Stimulated activated CD8-positive, alpha-beta memory T cell treated with anti-CD3 and anti-CD28 coated beads, Interleukin-7, amount 100 ng/mL, for 1 hour (primary cell): Measurements from ENCODE around the gene CEP85.

Source experiments
- DNase-seq, 2 donors: peaks; one replicate each; pipeline ENCODE4 v3.0.0-alpha.2; 2020; ENCODE audit warnings: low read depth in 2 of 2

Gene CEP85

GRCh38 chr1:26315874-26316850 lies 82.2 kb downstream of the CEP85 start:
- no peak for DNase-seq

GRCh38 chr1:26317146-26317545 lies 83.1 kb downstream of the CEP85 start:
- DNase-seq = no peak

- peak in 1 of 2 donors; percentile 28 for DNase-seq
These were observed 83.8 kb downstream of the CEP85 start, which contains the start of gene CD52 for GRCh38 chr1:26317612-26318337. TSS of gene CD52 (plus strand) at chr1:26317958. CDS start at chr1:26318018, 60 bp downstream.

DNA sequence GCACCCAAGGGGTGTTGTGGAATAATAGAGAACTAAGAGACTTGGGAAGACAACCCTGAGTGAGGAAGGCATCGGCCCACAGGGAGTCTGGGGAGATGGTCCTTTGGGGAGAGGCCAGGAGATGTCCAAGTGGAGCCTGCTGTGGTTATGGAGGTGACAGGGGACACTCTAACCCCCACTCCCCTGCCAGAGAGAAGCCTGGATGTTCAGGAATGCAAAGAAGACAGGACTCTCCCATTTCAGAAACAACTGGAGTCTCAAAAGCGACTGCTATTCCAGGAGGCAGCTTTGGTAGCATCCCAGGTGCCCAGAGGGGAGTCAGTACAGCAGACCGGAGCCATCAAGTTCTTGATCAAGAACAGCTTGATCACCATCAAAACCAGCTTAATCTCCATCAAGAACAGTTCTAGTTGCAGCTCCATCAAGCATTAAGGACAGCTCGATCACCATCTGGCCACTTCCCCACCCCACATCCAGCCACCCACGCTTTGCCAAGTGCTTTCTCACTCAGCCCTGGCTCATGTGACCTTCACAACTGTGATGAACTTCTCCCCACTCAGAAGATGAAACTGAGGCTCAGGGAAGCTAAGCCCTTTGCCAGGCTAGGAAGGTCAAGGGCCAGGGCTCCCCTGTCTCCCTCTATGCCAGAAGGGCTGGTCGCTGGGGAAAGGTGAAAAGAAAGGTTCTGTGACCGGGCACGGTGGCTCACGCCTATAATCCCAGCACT lies 84.5 kb downstream of the CEP85 start:
- DNase-seq = no peak

DNA sequence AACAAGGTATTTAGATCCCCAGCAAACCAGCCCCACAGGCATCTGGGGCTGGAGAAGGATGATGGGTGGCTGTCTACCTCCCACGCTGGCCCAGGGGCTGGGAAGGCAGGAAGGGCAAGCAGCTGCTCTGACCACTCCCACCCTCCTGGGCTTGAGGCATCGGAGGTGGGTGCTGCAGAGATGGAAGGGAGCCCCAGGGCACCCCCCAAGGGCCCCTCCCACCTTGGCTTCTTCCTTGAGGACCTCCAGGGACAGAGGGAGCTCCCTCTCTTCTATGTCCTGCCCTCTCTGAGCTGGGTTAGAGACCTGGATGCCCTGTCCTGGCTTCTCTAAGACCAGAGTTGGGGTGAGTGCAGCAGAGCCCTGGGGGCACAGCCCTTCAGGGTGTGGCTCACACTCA lies 86.9 kb downstream of the CEP85 start:
- no peak for DNase-seq

DNA sequence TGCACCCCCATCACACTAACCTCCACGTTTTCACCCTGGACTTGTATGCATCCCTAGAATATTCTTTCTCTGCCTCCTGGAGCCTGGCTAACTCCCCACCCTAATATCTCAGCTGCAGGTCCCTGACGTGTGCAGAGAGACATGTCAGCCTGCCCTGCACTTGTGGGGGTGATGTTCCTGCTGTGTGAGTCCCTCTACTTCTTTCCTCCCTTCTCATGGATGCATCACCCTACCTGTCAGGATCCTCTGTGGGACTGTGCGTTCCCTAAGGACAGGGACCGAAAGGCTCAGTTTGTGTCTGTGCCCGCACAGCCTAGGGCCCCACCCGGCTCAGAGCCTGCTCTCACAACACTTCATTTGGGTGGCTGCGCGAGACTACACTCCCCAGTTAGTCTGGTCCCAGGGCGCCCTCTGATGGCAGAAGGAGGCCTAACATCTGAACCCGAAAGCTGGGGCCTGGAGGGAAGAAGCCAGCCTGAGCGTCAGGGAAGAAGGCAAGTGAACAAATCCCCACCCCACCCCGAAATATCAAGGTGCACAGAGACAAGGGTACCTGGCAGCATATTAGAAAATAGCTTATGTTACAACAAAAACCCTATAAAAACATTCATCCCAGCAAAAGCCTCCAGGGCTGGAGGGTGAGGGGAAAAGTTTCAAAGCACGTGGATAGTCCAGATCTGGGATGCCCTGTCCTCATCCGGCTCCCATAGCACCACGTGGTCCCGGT lies 87.5 kb downstream of the CEP85 start:
- peak; percentile 88 to 97 for DNase-seq

- DNase-seq = no peak
These were observed 88.0 kb downstream of the CEP85 start for GRCh38 chr1:26322042-26322331.

GRCh38 chr1:26323382-26323781 lies 89.4 kb downstream of the CEP85 start:
- no peak for DNase-seq

DNA sequence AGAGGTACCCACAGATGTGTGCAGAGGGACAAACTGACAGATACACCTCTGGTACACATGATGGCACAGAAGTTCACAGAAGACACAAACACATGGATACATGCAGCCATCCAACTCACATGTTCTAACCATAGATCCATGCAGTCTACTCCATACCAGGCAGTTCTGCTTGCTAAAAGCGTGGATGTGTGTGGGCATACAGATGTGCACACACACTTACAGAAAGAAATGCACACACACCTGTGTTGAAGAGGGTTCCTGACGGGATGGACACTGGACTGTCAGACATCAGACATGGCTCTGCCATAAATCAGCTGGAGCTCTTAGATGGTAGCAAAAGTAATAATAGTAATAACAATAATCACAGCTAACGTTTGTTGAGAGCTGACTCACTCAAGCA lies 90.5 kb downstream of the CEP85 start:
- DNase-seq = no peak

- no peak for DNase-seq
These were observed 94.0 kb downstream of the CEP85 start for GRCh38 chr1:26327956-26328362.
